ENCODE data around the gene ZC3H11A. TPM values are rescaled to one million over a fixed set of nuclear protein-coding genes. Genes with fewer than 3 reads are reported as not detected.
"Not testable (repeated sequence)": the region's sequence is repeated elsewhere in the genome, so short reads cannot be mapped to it uniquely, and the experiment has no call there.

The ZC3H11A gene
- total RNA-seq, 1 donor from 2014 or later, result 86.6 TPM

DNA sequence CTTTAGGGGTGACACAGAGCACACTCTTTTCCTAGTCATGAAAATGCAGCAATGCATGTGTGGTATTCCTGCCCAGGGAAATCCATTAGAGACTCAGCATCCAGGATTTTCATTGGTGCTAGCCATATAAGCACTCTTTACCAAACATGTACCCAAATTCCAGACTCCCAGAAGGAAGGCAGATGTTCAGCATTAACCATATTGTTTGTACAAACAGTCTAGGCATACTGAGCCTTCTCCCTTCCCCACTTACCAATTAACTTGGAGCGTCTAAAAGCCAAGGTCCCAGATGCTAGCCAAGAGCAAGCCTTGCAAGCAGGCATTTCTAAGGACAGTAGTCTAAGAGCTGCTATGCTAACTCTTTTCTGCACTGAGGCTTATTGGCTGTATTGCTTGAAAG lies 27.9 kb downstream of the ZC3H11A start:
- Mint-ChIP-seq H3K4me3 (ENCODE audit: low read depth) (no peak overlapping the region), H3K27me3 (ENCODE audit: low read depth) (no peaks in the 10 kb centered on the region)

DNA sequence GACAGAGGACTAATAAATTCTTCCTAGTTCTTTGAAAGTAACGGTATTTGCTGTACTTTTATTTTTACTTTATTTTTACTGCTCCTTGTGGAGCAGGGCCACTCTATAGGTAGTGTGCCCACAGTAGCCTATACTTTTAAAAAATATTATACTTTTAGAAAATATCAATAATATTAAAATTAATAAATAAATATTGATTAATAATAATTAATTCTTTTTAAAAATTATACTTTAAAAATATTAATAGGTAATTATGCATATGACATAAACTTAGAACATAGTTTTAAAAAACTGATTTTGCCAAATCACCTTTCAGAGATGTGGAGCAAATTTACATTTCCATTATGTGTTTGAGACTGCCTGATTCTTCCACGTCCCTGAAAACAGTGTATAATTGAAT lies 30.8 kb downstream of the ZC3H11A start:
- Mint-ChIP-seq H3K27ac (no peak overlapping the region), H3K4me3 (ENCODE audit: low read depth) (no peak overlapping the region), H3K27me3 (ENCODE audit: low read depth) (no peaks in the 10 kb centered on the region), H3K4me1 (ENCODE audit: low read depth) (peaks cover 4% of the 10 kb centered on the region), H3K9me3 (no peaks in the 10 kb centered on the region), H3K36me3 (ENCODE audit: low read depth) (peaks cover 72% of the 10 kb centered on the region)
- intact Hi-C loops (cut with micrococcal nuclease), result no loop called here
- no peak for DNase-seq (ENCODE audit: low spot score)

More for the DNA sequence above, 27.9 kb downstream of the ZC3H11A start:
- intact Hi-C loops (cut with micrococcal nuclease), result no loop called here
- Mint-ChIP-seq H3K36me3 (ENCODE audit: low read depth) (peaks cover 69% of the 10 kb centered on the region), H3K4me1 (ENCODE audit: low read depth) (peaks cover 4% of the 10 kb centered on the region), H3K27ac (no peak overlapping the region), H3K9me3 (no peaks in the 10 kb centered on the region)
- no peak for DNase-seq (ENCODE audit: low spot score)

DNA sequence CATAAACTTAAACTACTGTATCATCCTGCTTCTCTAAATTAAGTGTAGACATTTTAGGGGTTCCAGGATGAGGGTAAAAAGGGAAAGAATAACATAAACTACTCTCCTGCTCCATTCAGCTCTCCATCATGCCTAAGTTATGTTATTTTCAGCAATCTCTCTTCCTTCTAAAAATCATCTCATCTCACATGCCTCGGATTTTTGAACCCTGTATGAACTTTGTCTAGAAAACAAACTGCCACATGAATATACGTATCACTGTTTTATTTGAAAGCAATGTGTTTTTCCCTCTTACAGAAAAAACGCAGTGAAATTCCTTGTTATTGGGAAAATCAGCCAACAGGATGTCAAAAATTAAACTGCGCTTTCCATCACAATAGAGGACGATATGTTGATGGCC lies 32.6 kb downstream of the ZC3H11A start:
- H3K9me3 Mint-ChIP-seq, result no peaks in the 10 kb centered on the region
- no peak overlapping the region for H3K4me3 Mint-ChIP-seq (ENCODE audit: low read depth)
- H3K27ac Mint-ChIP-seq, result no peak overlapping the region
- no peak for DNase-seq (ENCODE audit: low spot score)
- intact Hi-C loops (cut with micrococcal nuclease), result no loop called here
- H3K36me3 Mint-ChIP-seq (ENCODE audit: low read depth), result peaks cover 64% of the 10 kb centered on the region
- no peaks in the 10 kb centered on the region for H3K27me3 Mint-ChIP-seq (ENCODE audit: low read depth)
- H3K4me1 Mint-ChIP-seq (ENCODE audit: low read depth), result peaks cover 4% of the 10 kb centered on the region

- H3K27ac Mint-ChIP-seq, result no peak overlapping the region
- DNase-seq (ENCODE audit: low spot score), result no peak
- no peaks in the 10 kb centered on the region for H3K27me3 Mint-ChIP-seq (ENCODE audit: low read depth)
- peaks cover 4% of the 10 kb centered on the region for H3K4me1 Mint-ChIP-seq (ENCODE audit: low read depth)
- peaks cover 60% of the 10 kb centered on the region for H3K36me3 Mint-ChIP-seq (ENCODE audit: low read depth)
- H3K4me3 Mint-ChIP-seq (ENCODE audit: low read depth), result no peak overlapping the region
- H3K9me3 Mint-ChIP-seq, result no peaks in the 10 kb centered on the region
- intact Hi-C loops (cut with micrococcal nuclease), result no loop called here
Observed at GRCh38 chr1:203828503-203828902, 33.1 kb downstream of the ZC3H11A start.

GRCh38 chr1:203829247-203829646 lies 33.8 kb downstream of the ZC3H11A start:
- H3K27ac Mint-ChIP-seq; H3K4me3 Mint-ChIP-seq (ENCODE audit: low read depth); H3K27me3 Mint-ChIP-seq (ENCODE audit: low read depth); DNase-seq (ENCODE audit: low spot score); intact Hi-C loops (cut with micrococcal nuclease); H3K4me1 Mint-ChIP-seq (ENCODE audit: low read depth); H3K9me3 Mint-ChIP-seq: not testable (repeated sequence)
- peaks cover 61% of the 10 kb centered on the region for H3K36me3 Mint-ChIP-seq (ENCODE audit: low read depth)

DNA sequence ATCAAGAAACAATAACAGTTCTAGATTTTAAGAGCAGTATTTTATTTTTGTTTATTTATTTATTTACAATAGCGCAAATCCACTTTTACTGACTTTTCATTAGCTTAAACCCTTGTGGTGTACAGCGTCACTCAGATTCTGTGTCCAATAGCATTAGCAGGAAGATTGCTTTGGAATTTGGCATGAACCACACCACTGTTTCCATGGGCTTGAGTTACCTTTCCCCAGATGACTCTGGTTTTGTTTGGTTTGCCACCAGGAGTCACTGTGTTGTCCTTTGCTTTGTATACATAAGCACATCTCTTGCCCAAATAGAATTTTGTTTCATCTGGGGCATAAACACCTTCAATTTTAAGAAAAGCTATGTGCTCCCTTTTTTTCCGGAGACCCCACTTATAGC lies 40.1 kb downstream of the ZC3H11A start:
- no peaks in the 10 kb centered on the region for H3K4me1 Mint-ChIP-seq (ENCODE audit: low read depth)
- no peak for DNase-seq (ENCODE audit: low spot score)
- H3K36me3 Mint-ChIP-seq (ENCODE audit: low read depth), result peaks cover 60% of the 10 kb centered on the region
- no peak overlapping the region for H3K27ac Mint-ChIP-seq
- intact Hi-C loops (cut with micrococcal nuclease), result no loop called here
- H3K9me3 Mint-ChIP-seq, result no peaks in the 10 kb centered on the region
- no peak overlapping the region for H3K4me3 Mint-ChIP-seq (ENCODE audit: low read depth)
- H3K27me3 Mint-ChIP-seq (ENCODE audit: low read depth), result no peaks in the 10 kb centered on the region

GRCh38 chr1:203839081-203839480 lies 43.7 kb downstream of the ZC3H11A start:
- Mint-ChIP-seq H3K36me3 (ENCODE audit: low read depth) (peaks cover 70% of the 10 kb centered on the region), H3K27me3 (ENCODE audit: low read depth) (no peaks in the 10 kb centered on the region), H3K27ac (no peak overlapping the region), H3K4me3 (ENCODE audit: low read depth) (no peak overlapping the region), H3K4me1 (ENCODE audit: low read depth) (no peaks in the 10 kb centered on the region), H3K9me3 (no peaks in the 10 kb centered on the region)
- intact Hi-C loops (cut with micrococcal nuclease), result no loop called here
- DNase-seq (ENCODE audit: low spot score), result no peak

- no peaks in the 10 kb centered on the region for H3K9me3 Mint-ChIP-seq
- intact Hi-C loops (cut with micrococcal nuclease), result no loop called here
- no peaks in the 10 kb centered on the region for H3K27me3 Mint-ChIP-seq (ENCODE audit: low read depth)
- no peak overlapping the region for H3K4me3 Mint-ChIP-seq (ENCODE audit: low read depth)
- no peak for DNase-seq (ENCODE audit: low spot score)
- no peaks in the 10 kb centered on the region for H3K4me1 Mint-ChIP-seq (ENCODE audit: low read depth)
- no peak overlapping the region for H3K27ac Mint-ChIP-seq
- H3K36me3 Mint-ChIP-seq (ENCODE audit: low read depth), result peaks cover 73% of the 10 kb centered on the region
Observed at GRCh38 chr1:203840208-203840808, 44.9 kb downstream of the ZC3H11A start.

- no peaks in the 10 kb centered on the region for H3K27me3 Mint-ChIP-seq (ENCODE audit: low read depth)
- no peaks in the 10 kb centered on the region for H3K9me3 Mint-ChIP-seq
- DNase-seq (ENCODE audit: low spot score), result no peak
- H3K4me1 Mint-ChIP-seq (ENCODE audit: low read depth), result no peaks in the 10 kb centered on the region
- H3K27ac Mint-ChIP-seq, result no peak overlapping the region
- H3K4me3 Mint-ChIP-seq (ENCODE audit: low read depth), result no peak overlapping the region
- peaks cover 80% of the 10 kb centered on the region for H3K36me3 Mint-ChIP-seq (ENCODE audit: low read depth)
- intact Hi-C loops (cut with micrococcal nuclease), result no loop called here
Observed at GRCh38 chr1:203842559-203842876, 47.1 kb downstream of the ZC3H11A start.

GRCh38 chr1:203843435-203843834 lies 48.0 kb downstream of the ZC3H11A start:
- Mint-ChIP-seq H3K36me3 (ENCODE audit: low read depth) (peaks cover 78% of the 10 kb centered on the region), H3K27me3 (ENCODE audit: low read depth) (no peaks in the 10 kb centered on the region), H3K27ac (no peak overlapping the region), H3K9me3 (no peaks in the 10 kb centered on the region), H3K4me1 (ENCODE audit: low read depth) (no peaks in the 10 kb centered on the region), H3K4me3 (ENCODE audit: low read depth) (no peak overlapping the region)
- no peak for DNase-seq (ENCODE audit: low spot score)
- intact Hi-C loops (cut with micrococcal nuclease), result no loop called here

Other genes with a start within 250 kb of the ZC3H11A start
- gene ATP2B4, start 168.8 kb upstream of the ZC3H11A start, total RNA-seq, result 50.3 and 50.8 TPM in 2 replicates
- 14.2 and 14.9 TPM in 2 replicates for gene LAX1, start 30.4 kb upstream of the ZC3H11A start, total RNA-seq
- 21.9 and 22.2 TPM in 2 replicates for gene ZBED6, start within 50 bp of the ZC3H11A start, total RNA-seq
- 240 and 255 TPM in 2 replicates for gene SNRPE, start 66.0 kb downstream of the ZC3H11A start, total RNA-seq